ENCODE data around the gene PRSS33.

PRSS33 gene

DNA sequence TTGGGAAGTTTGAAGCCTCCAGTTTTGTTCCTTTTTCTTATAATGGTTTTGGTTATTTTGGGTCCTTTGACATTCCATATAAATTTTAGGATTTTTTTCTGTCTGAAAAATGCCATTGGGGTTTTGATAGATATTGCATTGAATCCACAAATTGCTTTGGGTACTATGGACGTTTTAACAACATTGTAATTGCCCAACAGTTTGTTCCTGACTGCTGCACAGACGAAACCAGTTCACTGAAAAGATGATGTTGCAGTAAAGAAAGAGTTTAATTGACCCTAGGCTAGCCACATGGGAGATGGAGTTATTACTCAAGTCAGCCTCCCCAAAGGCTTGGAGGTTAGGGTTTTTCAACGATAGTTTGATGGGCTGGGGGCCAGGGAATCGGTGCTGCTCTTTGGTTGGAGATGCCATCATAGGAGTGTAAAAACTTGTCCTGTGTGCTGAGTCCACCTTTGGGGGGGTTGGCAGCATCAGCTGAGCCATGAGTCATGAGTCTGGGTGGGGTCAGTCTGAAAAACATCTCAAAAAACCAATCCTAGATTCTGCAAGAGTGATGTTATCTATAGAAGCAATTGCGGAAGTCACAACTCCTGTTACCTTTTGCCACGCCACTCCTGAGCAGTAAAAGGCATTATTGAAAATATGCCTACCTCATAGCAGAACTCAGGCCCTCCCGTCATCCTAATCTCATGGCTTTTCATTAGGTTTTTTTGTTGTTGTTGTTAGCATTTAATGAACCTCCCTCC, 8.2 kb upstream of the PRSS33 start:
- Mint-ChIP-seq H3K27me3 (peaks cover 18% of the 10 kb centered on the region), H3K27ac (no peak overlapping the region), H3K9me3 (no peaks in the 10 kb centered on the region), H3K4me1 (no peaks in the 10 kb centered on the region), H3K4me3 (no peak overlapping the region), H3K36me3 (ENCODE audit: low read depth) (no peaks in the 10 kb centered on the region)
- ATAC-seq (no peak), DNase-seq (no peak)

DNA sequence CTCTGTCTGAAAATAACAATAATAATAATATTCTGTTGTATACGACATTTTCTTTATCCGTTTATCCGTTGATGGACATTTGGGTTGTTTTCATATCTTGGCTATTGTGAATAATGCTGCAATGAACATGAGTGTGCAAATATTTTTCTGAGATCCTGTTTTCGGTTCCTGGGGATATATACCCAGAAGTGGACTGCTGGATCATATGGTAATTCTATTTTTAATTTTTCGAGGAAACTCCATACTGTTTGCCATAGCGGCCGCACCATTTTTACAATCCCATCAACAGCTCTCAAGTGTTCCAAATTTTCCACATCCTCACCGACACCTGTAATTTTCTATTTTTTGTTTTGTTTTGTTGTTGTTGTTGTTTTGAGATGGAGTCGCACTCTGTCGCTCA, 5.6 kb upstream of the PRSS33 start:
- no peak for DNase-seq
- H3K27ac Mint-ChIP-seq, result no peak overlapping the region
- no peaks in the 10 kb centered on the region for H3K36me3 Mint-ChIP-seq (ENCODE audit: low read depth)
- H3K4me1 Mint-ChIP-seq, result no peaks in the 10 kb centered on the region
- H3K4me3 Mint-ChIP-seq, result no peak overlapping the region
- ATAC-seq, result no peak
- H3K27me3 Mint-ChIP-seq, result peaks cover 21% of the 10 kb centered on the region
- no peaks in the 10 kb centered on the region for H3K9me3 Mint-ChIP-seq

- Mint-ChIP-seq H3K4me3 (no peak overlapping the region), H3K4me1 (peaks cover 2% of the 10 kb centered on the region), H3K27me3 (peaks cover 18% of the 10 kb centered on the region), H3K27ac (no peak overlapping the region), H3K36me3 (ENCODE audit: low read depth) (no peaks in the 10 kb centered on the region), H3K9me3 (no peaks in the 10 kb centered on the region)
- no peak for DNase-seq
- ATAC-seq, result no peak
Observed at GRCh38 chr16:2791174-2791573, 3.8 kb upstream of the PRSS33 start.

DNA sequence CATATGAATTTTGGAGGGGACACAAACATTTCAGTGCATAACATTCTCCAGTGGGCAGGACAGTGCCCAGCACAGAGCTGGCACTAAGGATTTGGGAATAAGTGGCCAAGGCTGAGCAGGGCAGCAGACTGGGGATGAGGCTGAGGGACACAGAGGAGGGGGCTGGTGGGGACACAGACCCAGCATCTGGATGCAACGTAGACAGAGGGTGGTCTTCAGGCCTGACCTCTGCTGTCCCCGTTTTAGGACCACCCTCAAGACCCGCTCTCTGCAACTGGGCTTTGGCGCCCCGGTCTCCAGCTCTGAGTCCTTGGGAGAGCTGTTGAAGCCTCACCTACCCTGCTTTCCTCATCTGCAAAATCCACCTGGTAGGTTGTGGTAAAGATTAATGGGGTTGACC, 3.3 kb upstream of the PRSS33 start:
- H3K4me3 Mint-ChIP-seq, result no peak overlapping the region
- DNase-seq (no peak), ATAC-seq (no peak)
- H3K27ac Mint-ChIP-seq, result no peak overlapping the region
- no peaks in the 10 kb centered on the region for H3K9me3 Mint-ChIP-seq
- peaks cover 19% of the 10 kb centered on the region for H3K27me3 Mint-ChIP-seq
- no peaks in the 10 kb centered on the region for H3K36me3 Mint-ChIP-seq (ENCODE audit: low read depth)
- peaks cover 5% of the 10 kb centered on the region for H3K4me1 Mint-ChIP-seq

DNA sequence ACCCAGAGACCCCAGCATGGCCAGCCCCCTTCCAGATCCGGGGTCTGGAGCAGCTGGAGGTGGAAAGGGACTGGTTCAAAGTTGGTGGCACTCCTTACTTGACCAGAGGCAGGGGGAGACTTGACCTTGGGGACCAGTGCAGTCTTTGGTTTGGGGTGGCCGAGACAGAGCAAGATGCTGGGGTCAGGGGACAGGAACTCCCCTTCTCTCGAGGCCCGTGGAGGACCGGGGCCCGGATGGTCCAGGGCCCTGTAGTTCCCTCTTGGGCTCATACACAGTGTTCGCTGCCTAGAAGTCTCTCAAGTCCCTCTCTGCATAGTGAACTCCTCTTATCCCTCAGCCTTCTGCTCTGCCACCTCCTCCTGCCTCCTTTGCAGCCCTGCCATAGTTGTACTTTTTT, 601 bp upstream of the PRSS33 start:
- Mint-ChIP-seq H3K36me3 (ENCODE audit: low read depth) (no peaks in the 10 kb centered on the region), H3K4me3 (no peak overlapping the region), H3K27me3 (peaks cover 15% of the 10 kb centered on the region), H3K27ac (no peak overlapping the region), H3K9me3 (no peaks in the 10 kb centered on the region), H3K4me1 (peaks cover 8% of the 10 kb centered on the region)
- ATAC-seq (no peak), DNase-seq (no peak)

GRCh38 chr16:2786826-2787151, 571 bp downstream of the PRSS33 start:
- no peak for DNase-seq
- Mint-ChIP-seq H3K27me3 (peaks cover 11% of the 10 kb centered on the region), H3K27ac (no peak overlapping the region), H3K9me3 (no peaks in the 10 kb centered on the region), H3K4me3 (no peak overlapping the region), H3K36me3 (ENCODE audit: low read depth) (no peaks in the 10 kb centered on the region), H3K4me1 (peaks cover 8% of the 10 kb centered on the region)
- no peak for ATAC-seq

- Mint-ChIP-seq H3K36me3 (ENCODE audit: low read depth) (no peaks in the 10 kb centered on the region), H3K4me1 (peaks cover 8% of the 10 kb centered on the region), H3K27ac (peak overlapping the region; percentile 39), H3K9me3 (no peaks in the 10 kb centered on the region), H3K27me3 (peaks cover 9% of the 10 kb centered on the region), H3K4me3 (peak overlapping the region; percentile 63)
- ATAC-seq, result no peak
- DNase-seq, result no peak
Observed at GRCh38 chr16:2786061-2786825, 1.1 kb downstream of the PRSS33 start.

DNA sequence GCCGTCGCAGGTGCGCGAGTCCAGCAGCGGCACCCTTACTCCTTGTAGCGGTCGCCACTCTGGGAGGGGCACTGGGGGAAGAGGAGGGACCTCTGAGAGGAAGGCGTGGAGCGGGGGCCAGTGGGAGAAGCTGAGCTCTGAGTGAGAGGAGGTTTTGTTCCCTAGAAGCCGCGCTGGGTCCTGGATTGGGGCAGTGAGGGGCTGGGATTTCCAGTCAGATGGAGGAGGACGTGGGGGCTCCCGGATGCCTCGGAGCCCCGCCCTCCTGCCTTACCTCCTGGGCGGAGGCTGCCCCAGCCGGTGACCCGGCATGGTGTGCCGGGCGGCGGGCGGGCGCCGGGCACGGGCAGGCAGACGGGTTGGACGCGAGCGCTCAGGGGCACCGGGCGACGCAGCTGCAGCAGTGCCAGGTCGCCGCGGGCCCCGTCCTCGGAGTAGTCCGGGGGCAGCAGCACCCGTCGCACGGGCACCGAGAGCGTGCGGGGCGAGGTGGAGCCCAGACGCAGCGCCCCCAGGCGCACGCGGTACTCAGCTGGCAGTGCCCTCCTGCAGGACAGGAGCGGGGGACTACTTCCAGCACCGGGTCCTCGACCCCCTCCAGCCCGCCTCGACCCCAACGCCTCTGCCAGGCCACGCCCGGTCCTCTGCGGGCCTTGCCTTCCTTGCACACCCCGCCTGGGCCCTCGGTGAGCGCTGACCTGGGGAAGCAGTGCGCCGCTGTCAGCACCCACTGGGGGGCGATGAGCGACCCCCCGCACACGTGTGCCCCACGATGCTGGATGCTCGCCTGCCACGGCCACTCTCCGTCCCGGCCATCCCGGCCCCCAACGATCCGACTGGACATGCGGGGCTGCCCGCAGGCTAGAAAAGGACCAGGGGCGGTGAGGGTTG, 2.0 kb downstream of the PRSS33 start:
- Mint-ChIP-seq H3K4me1 (peaks cover 8% of the 10 kb centered on the region), H3K36me3 (ENCODE audit: low read depth) (no peaks in the 10 kb centered on the region), H3K27me3 (peaks cover 9% of the 10 kb centered on the region), H3K9me3 (no peaks in the 10 kb centered on the region), H3K4me3 (peak overlapping the region; percentile 84), H3K27ac (peak overlapping the region; percentile 87)
- DNase-seq (peak; percentile 52), ATAC-seq (peak; percentile 66)

DNA sequence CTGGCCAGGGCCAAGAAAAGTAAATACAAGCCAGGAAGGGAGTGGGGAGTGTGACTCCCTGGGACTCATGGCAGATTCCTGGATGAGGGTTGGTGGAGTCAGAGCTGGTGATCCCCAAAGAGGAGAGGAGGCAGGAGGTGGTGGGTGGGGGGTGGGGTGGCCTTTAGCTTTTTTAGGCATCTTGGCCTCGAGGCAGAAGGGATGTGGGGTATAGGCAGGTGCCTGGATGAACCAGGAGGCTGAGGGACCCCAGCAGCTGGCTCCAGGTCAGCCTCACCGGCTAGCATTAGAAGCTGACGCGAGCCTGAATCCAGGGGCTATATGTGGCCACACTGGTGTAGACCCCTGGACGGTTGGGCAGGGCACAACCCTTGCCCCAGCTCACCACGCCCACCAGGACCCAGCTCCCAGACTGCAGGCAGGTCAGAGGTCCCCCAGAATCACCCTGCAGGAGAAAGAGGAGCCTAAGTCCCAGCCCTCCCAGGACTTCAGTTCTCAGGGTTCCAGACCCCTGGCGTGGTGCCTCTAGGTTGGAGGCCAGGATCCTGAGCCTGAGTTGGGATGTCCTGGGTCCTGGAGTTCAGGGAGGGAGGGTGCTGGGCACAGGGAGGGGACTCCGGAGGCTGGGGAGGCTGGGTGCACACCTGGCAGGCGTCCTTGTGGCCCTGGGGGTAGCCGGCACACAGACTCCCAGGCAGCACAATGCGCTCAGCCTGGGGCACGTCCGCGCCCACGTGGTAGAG, 2.8 kb downstream of the PRSS33 start:
- peaks cover 9% of the 10 kb centered on the region for H3K27me3 Mint-ChIP-seq
- peak overlapping the region; percentile 87 for H3K27ac Mint-ChIP-seq
- H3K4me3 Mint-ChIP-seq, result peak overlapping the region; percentile 84
- H3K4me1 Mint-ChIP-seq, result peaks cover 8% of the 10 kb centered on the region
- no peak for ATAC-seq
- H3K36me3 Mint-ChIP-seq (ENCODE audit: low read depth), result no peaks in the 10 kb centered on the region
- H3K9me3 Mint-ChIP-seq, result no peaks in the 10 kb centered on the region
- DNase-seq, result no peak

DNA sequence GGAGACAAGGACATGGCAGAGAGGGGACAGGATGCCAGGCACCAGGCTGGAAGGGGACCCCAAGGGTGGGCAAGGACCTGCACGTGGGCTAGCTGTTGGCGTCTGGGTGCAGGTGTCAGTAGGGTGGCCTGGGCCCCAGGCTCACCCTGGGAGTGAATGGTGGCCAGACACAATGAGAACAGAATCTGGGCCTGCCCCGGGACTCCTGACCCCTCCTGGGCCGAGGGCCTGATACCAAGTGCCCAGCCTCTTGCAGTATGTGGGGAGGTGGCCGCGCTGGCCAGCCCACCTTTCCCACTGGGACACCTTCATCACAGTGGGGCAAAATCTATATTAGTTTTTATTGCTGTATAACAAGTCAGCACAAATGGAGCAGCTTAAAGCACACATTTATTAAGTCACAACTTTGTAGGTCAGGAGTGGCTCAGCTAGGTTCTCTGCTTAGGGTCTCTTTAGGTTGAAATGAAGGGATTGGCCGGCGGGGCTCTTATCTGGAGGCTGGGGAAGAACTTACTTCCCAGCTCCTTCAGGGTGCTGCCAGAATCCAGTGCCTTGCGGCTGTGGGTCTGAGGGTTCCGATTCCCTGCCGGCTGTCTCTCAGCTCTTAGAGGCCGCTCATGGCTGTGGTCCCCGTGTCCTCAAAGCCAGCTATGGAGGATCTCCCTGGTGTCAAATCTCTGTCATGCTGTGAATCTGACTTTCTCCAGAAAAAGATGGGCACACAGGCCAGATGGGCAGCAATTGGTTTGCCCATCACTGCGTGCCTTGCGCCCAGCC, 3.6 kb downstream of the PRSS33 start:
- H3K4me1 Mint-ChIP-seq, result peaks cover 10% of the 10 kb centered on the region
- H3K9me3 Mint-ChIP-seq, result no peaks in the 10 kb centered on the region
- no peaks in the 10 kb centered on the region for H3K36me3 Mint-ChIP-seq (ENCODE audit: low read depth)
- H3K4me3 Mint-ChIP-seq, result peak overlapping the region; percentile 21
- peaks cover 9% of the 10 kb centered on the region for H3K27me3 Mint-ChIP-seq
- no peak for DNase-seq
- no peak for ATAC-seq
- no peak overlapping the region for H3K27ac Mint-ChIP-seq

DNA sequence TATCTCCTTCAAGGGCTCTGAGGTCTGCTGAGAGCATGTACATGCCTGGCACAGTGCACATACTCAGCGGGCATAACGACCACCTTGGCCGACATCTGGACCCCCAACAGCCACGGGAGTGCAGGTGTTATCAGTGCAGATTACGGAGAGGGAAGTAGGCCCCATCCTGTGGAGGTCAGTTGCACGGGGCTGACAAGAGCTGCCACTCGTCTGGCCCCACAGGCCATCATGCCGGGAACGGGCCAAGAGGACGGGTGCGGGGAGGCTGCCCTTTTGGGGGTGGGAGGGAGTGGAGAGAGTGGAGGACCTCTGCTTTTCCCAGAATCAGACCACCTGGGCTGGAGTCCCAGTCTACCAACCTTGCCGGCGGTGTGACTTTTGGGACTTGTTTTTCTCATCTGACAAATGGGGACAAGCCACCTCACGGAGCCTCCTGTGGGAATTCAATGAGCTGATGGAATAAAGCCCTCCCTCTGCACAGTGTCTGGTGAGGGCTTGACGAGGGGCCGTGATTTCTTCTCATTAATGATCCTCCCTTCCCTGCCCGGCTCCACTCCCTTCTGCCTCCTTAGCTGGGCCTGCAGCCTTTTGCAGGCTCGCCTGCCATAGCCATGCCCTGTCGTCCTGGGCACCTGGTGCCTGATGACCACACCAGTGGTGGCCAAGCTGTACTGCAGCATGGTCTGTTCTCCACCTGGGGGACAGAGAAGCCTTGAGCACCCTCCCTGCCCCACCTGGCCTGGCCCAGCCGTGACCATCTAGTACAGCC, 4.6 kb downstream of the PRSS33 start:
- ATAC-seq, result no peak
- H3K4me1 Mint-ChIP-seq, result peaks cover 19% of the 10 kb centered on the region
- H3K9me3 Mint-ChIP-seq, result no peaks in the 10 kb centered on the region

GRCh38 chr16:2779978-2780898, 7.1 kb downstream of the PRSS33 start:
- peaks cover 26% of the 10 kb centered on the region for H3K4me1 Mint-ChIP-seq
- ATAC-seq (no peak), DNase-seq (no peak)
- H3K27ac Mint-ChIP-seq, result no peak overlapping the region
- H3K36me3 Mint-ChIP-seq (ENCODE audit: low read depth), result peaks cover 7% of the 10 kb centered on the region
- H3K4me3 Mint-ChIP-seq, result no peak overlapping the region
- H3K9me3 Mint-ChIP-seq, result no peaks in the 10 kb centered on the region
- no peaks in the 10 kb centered on the region for H3K27me3 Mint-ChIP-seq

More for the DNA sequence above, 4.6 kb downstream of the PRSS33 start:
- no peak overlapping the region for H3K4me3 Mint-ChIP-seq
- DNase-seq, result no peak
- H3K27ac Mint-ChIP-seq, result no peak overlapping the region
- H3K27me3 Mint-ChIP-seq, result peaks cover 4% of the 10 kb centered on the region
- H3K36me3 Mint-ChIP-seq (ENCODE audit: low read depth), result peaks cover 4% of the 10 kb centered on the region

Measured in activated naive CD8-positive, alpha-beta T cell treated with anti-CD3 and anti-CD28 coated beads, Interleukin-2, amount 50 U/mL, for 24 hours (primary cell).